Smooth muscle cell (in vitro differentiated cells): ENCODE measurements around the gene CFAP221. TPM values are rescaled to one million over a fixed set of nuclear protein-coding genes. Genes with fewer than 3 reads are reported as not detected.

Experiments
- DNase-seq: peaks from one replicate; lab custom pipeline; 2025; ENCODE audit not compliant: unreplicated experiment; lab: John Stamatoyannopoulos, UW
- H2AFZ ChIP-seq: fragments of 200-600 bp; sonication (generic); 2 replicates; pipeline ENCODE4 v1.6.0; 2016; ENCODE audit warnings: antibody characterized with exemption, low read depth, mild to moderate bottlenecking
- H3F3A ChIP-seq: fragments of 200-600 bp; sonication (generic); 2 replicates; pipeline ENCODE4 v1.6.0; 2017; ENCODE audit warnings: antibody characterized with exemption, low read depth
- H3K27ac ChIP-seq: fragments of 200-600 bp; sonication (generic); 2 replicates; pipeline ENCODE4 v1.5.1; 2016; ENCODE audit warnings: low read depth, mild to moderate bottlenecking
- H3K27me3 ChIP-seq: fragments of 200-600 bp; sonication (generic); 2 replicates; pipeline ENCODE4 v1.6.1; 2016; ENCODE audit warnings: low read depth, mild to moderate bottlenecking
- H3K36me3 ChIP-seq: fragments of 200-600 bp; sonication (generic); 2 replicates; pipeline ENCODE4 v1.5.1; 2016; ENCODE audit warnings: low read depth
- H3K4me1 ChIP-seq: fragments of 200-600 bp; sonication (generic); 2 replicates; pipeline ENCODE4 v1.5.1; 2016; ENCODE audit warnings: low read depth
- H3K4me2 ChIP-seq: fragments of 200-600 bp; sonication (generic); 2 replicates; pipeline ENCODE4 v1.6.0; 2016; ENCODE audit warnings: mild to moderate bottlenecking
- H3K4me3 ChIP-seq: fragments of 200-600 bp; sonication (generic); 2 replicates; pipeline ENCODE4 v1.5.1; 2016; ENCODE audit warnings: mild to moderate bottlenecking
- H3K79me2 ChIP-seq: fragments of 200-600 bp; sonication (generic); 2 replicates; pipeline ENCODE4 v1.6.0; 2016; ENCODE audit warnings: low read depth, mild to moderate bottlenecking
- H3K9ac ChIP-seq: fragments of 200-600 bp; sonication (generic); 2 replicates; pipeline ENCODE4 v1.6.0; 2016; ENCODE audit warnings: low read depth
- H3K9me3 ChIP-seq: fragments of 200-600 bp; sonication (generic); replicated peaks from 2 replicates; pipeline ENCODE4 v1.5.1; 2016; ENCODE audit warnings: low read depth
- H4K20me1 ChIP-seq: fragments of 200-600 bp; sonication (generic); 2 replicates; pipeline ENCODE4 v1.6.0; 2016; ENCODE audit warnings: low read depth
- WGBS: methylation state at CpG from one replicate; pipeline ENCODE4 v1.1.7; 2016; ENCODE audit warnings: low lambda C conversion rate; 5-methylcytosine and 5-hydroxymethylcytosine counted together
- polyA plus RNA-seq: library from polyadenylated mRNA; unstranded; fragments of >200 nt; fragmentation: Nextera tagmentation; extraction: Ambion mirVana; gene quantifications from 2 replicates; pipeline ENCODE4 v1.2.1, GENCODE V29; 2016
- total RNA-seq: library from RNA; depleted of rRNA; stranded (reverse); fragments of >200 nt; gene quantifications from 2 replicates; pipeline ENCODE4 v1.2.3, GENCODE V29; 2014
- TF ChIP-seq, protein P1 (sequence below): fragments of 200-600 bp; sonication (generic); IDR thresholded peaks from 2 replicates; pipeline ENCODE4 v1.5.1; 2017; ENCODE audit warnings: borderline replicate concordance, mild to moderate bottlenecking, antibody characterized with exemption; ENCODE audit not compliant: insufficient read depth, poor library complexity, severe bottlenecking

The CFAP221 gene
- total and polyA plus RNA-seq, 2 experiments from 2014 or later: 0.17 to 0.31 TPM

- WGBS: 85% methylated on average over 2 of the region's 2 CpGs
- Histone ChIP-seq H2AFZ (no peak overlapping the region), H3K4me3 (no peak overlapping the region), H3K9ac (no peak overlapping the region), H3F3A (no peaks in the 10 kb centered on the region), H3K9me3 (no peaks in the 10 kb centered on the region), H3K4me1 (peaks cover 4% of the 10 kb centered on the region), H3K27me3 (peaks cover 55% of the 10 kb centered on the region), H3K4me2 (no peak overlapping the region), H3K27ac (no peak overlapping the region), H3K36me3 (no peaks in the 10 kb centered on the region), H4K20me1 (no peaks in the 10 kb centered on the region), H3K79me2 (no peaks in the 10 kb centered on the region)
- no peak for DNase-seq
- TF ChIP-seq, protein P1, sequence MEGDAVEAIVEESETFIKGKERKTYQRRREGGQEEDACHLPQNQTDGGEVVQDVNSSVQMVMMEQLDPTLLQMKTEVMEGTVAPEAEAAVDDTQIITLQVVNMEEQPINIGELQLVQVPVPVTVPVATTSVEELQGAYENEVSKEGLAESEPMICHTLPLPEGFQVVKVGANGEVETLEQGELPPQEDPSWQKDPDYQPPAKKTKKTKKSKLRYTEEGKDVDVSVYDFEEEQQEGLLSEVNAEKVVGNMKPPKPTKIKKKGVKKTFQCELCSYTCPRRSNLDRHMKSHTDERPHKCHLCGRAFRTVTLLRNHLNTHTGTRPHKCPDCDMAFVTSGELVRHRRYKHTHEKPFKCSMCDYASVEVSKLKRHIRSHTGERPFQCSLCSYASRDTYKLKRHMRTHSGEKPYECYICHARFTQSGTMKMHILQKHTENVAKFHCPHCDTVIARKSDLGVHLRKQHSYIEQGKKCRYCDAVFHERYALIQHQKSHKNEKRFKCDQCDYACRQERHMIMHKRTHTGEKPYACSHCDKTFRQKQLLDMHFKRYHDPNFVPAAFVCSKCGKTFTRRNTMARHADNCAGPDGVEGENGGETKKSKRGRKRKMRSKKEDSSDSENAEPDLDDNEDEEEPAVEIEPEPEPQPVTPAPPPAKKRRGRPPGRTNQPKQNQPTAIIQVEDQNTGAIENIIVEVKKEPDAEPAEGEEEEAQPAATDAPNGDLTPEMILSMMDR: no peak
These were observed 16.2 kb upstream of the CFAP221 start for GRCh38 chr2:119527999-119528398.

GRCh38 chr2:119531292-119531691 lies 13.0 kb upstream of the CFAP221 start:
- Histone ChIP-seq H3K4me1 (no peaks in the 10 kb centered on the region), H3K79me2 (no peaks in the 10 kb centered on the region), H3K36me3 (no peaks in the 10 kb centered on the region), H3K9me3 (no peaks in the 10 kb centered on the region), H3K27ac (no peak overlapping the region), H3K4me3 (no peak overlapping the region), H3K27me3 (peaks cover 22% of the 10 kb centered on the region), H4K20me1 (no peaks in the 10 kb centered on the region), H3F3A (no peaks in the 10 kb centered on the region), H3K4me2 (no peak overlapping the region), H3K9ac (no peak overlapping the region), H2AFZ (no peak overlapping the region)
- WGBS: 43% methylated on average over 3 of the region's 3 CpGs
- TF ChIP-seq, protein P1: no peak
- no peak for DNase-seq

- WGBS: 82% methylated on average over 1 of the region's 1 CpG
- Histone ChIP-seq H3K4me3 (no peak overlapping the region), H3K9me3 (no peaks in the 10 kb centered on the region), H3K27ac (no peak overlapping the region), H3F3A (no peaks in the 10 kb centered on the region), H4K20me1 (no peaks in the 10 kb centered on the region), H3K36me3 (no peaks in the 10 kb centered on the region), H3K9ac (no peak overlapping the region), H2AFZ (no peak overlapping the region), H3K27me3 (peaks cover 2% of the 10 kb centered on the region), H3K4me2 (no peak overlapping the region), H3K79me2 (no peaks in the 10 kb centered on the region), H3K4me1 (no peaks in the 10 kb centered on the region)
- TF ChIP-seq, protein P1: no peak
- DNase-seq: no peak
These were observed 10.7 kb upstream of the CFAP221 start for GRCh38 chr2:119533560-119533959.

GRCh38 chr2:119536211-119536610 lies 8.0 kb upstream of the CFAP221 start:
- no peaks in the 10 kb centered on the region for H3K27me3 ChIP-seq
- H3K27ac ChIP-seq: no peak overlapping the region
- H3K4me2 ChIP-seq: no peak overlapping the region
- WGBS: 90% methylated on average over 6 of the region's 6 CpGs
- DNase-seq: no peak
- no peaks in the 10 kb centered on the region for H3K36me3 ChIP-seq
- H4K20me1 ChIP-seq: no peaks in the 10 kb centered on the region
- no peaks in the 10 kb centered on the region for H3K4me1 ChIP-seq
- no peak overlapping the region for H3K4me3 ChIP-seq
- H3K79me2 ChIP-seq: no peaks in the 10 kb centered on the region
- H2AFZ ChIP-seq: no peak overlapping the region
- H3F3A ChIP-seq: no peaks in the 10 kb centered on the region
- no peaks in the 10 kb centered on the region for H3K9me3 ChIP-seq
- TF ChIP-seq, protein P1: no peak
- H3K9ac ChIP-seq: no peak overlapping the region
